Measurements from ENCODE around the gene MMD. TPM values are rescaled to one million over a fixed set of nuclear protein-coding genes. Genes with fewer than 3 reads are reported as not detected.
A peak's percentile ranks its signal among the peaks of the same experiment; 100 is the strongest.

The MMD gene
- total and polyA plus RNA-seq, 2 of the 13 experiments (the other 11 are each of a cell fraction or from before 2014, with no cell fraction given), result 121 to 225 TPM

DNA sequence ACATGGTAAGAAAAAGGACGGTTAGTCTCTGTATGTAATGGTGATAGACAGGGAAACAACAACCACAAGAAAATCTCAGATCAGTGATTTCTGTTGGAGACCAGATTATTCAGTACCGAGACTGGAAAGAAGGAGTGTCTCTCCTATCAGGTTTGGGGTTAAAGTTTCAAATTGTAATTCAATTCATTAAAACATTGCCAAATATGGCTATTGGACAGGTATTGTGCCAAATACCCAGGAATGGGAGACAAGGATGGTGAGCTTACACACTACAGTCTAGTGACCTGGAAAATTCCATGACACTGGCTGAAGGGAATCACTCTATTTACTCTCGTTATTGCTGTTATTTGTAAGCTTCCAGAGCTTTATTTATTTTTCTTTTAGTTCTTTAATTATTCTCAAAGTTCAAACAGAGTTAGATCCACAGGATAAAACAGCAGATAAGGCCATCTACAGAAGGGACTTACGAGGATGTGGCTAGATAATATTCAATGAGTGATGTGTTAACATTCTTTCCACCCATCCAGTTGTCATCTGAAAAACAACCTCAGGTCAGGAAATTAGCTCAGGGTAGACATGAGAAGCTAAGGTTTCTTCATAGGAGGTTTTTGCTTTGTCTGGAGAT lies 25.1 kb upstream of the MMD start (continued):
- TF ChIP-seq SYNCRIP (IDR thresholded peaks at IDR 0.05; ENCODE audit: insufficient read depth, low read depth, low read length) (no peak), HOXD1 (CRISPR knock-in tag; IDR thresholded peaks at IDR 0.05) (peak; percentile 82; the same call in 1 of the 2 replicates), YEATS4 (CRISPR knock-in tag; IDR thresholded peaks at IDR 0.05; ENCODE audit: borderline replicate concordance) (peak; percentile 80), ZNF513 (CRISPR knock-in tag; conservative IDR thresholded peaks at IDR 0.05) (no peak), CENPT (CRISPR knock-in tag; IDR thresholded peaks at IDR 0.05; ENCODE audit: low read depth) (no peak), RARG (CRISPR knock-in tag; IDR thresholded peaks at IDR 0.05; ENCODE audit: low read depth) (0 out of 2 replicates have a peak, but pooled peaks have one; percentile 47), ZNF431 (CRISPR knock-in tag; IDR thresholded peaks at IDR 0.05; ENCODE audit: borderline replicate concordance, low read depth) (no peak), ZKSCAN5 (CRISPR knock-in tag; IDR thresholded peaks at IDR 0.05) (no peak), SOX6 (IDR thresholded peaks at IDR 0.05) (no peak), SOX6 (CRISPR knock-in tag; IDR thresholded peaks at IDR 0.05) (peak; percentile 95), RNF2 (conservative IDR thresholded peaks at IDR 0.05; ENCODE audit: low read depth) (no peak), ZNF629 (CRISPR knock-in tag; conservative IDR thresholded peaks at IDR 0.05) (peak; percentile 38; the same call in 1 of the 2 replicates), MXD4 (CRISPR knock-in tag; IDR thresholded peaks at IDR 0.05) (peak; percentile 48; the same call in 1 of the 2 replicates), HOXA3 (CRISPR knock-in tag; IDR thresholded peaks at IDR 0.05) (peak; percentile 37; the same call in 1 of the 2 replicates), SOX13 (IDR thresholded peaks at IDR 0.05) (peak; percentile 53; the same call in 1 of the 2 replicates), SOX13 (CRISPR knock-in tag; conservative IDR thresholded peaks at IDR 0.05 in 1 of 2, IDR thresholded peaks at IDR 0.05 in 1 of 2) (peak in 1 of 2 experiments; percentile 93; a peak in 3 of 4 replicates), ZMAT3 (CRISPR knock-in tag; conservative IDR thresholded peaks at IDR 0.05) (no peak), ZNF207 (IDR thresholded peaks at IDR 0.05; ENCODE audit: borderline replicate concordance) (no peak)
- TF ChIP-seq, protein P1, sequence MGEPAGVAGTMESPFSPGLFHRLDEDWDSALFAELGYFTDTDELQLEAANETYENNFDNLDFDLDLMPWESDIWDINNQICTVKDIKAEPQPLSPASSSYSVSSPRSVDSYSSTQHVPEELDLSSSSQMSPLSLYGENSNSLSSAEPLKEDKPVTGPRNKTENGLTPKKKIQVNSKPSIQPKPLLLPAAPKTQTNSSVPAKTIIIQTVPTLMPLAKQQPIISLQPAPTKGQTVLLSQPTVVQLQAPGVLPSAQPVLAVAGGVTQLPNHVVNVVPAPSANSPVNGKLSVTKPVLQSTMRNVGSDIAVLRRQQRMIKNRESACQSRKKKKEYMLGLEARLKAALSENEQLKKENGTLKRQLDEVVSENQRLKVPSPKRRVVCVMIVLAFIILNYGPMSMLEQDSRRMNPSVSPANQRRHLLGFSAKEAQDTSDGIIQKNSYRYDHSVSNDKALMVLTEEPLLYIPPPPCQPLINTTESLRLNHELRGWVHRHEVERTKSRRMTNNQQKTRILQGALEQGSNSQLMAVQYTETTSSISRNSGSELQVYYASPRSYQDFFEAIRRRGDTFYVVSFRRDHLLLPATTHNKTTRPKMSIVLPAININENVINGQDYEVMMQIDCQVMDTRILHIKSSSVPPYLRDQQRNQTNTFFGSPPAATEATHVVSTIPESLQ (CRISPR knock-in tag; conservative IDR thresholded peaks at IDR 0.05), result no peak
- TF ChIP-seq, protein P2, sequence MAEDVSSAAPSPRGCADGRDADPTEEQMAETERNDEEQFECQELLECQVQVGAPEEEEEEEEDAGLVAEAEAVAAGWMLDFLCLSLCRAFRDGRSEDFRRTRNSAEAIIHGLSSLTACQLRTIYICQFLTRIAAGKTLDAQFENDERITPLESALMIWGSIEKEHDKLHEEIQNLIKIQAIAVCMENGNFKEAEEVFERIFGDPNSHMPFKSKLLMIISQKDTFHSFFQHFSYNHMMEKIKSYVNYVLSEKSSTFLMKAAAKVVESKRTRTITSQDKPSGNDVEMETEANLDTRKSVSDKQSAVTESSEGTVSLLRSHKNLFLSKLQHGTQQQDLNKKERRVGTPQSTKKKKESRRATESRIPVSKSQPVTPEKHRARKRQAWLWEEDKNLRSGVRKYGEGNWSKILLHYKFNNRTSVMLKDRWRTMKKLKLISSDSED (CRISPR knock-in tag; IDR thresholded peaks at IDR 0.05), result no peak
- TF ChIP-seq, protein P3, sequence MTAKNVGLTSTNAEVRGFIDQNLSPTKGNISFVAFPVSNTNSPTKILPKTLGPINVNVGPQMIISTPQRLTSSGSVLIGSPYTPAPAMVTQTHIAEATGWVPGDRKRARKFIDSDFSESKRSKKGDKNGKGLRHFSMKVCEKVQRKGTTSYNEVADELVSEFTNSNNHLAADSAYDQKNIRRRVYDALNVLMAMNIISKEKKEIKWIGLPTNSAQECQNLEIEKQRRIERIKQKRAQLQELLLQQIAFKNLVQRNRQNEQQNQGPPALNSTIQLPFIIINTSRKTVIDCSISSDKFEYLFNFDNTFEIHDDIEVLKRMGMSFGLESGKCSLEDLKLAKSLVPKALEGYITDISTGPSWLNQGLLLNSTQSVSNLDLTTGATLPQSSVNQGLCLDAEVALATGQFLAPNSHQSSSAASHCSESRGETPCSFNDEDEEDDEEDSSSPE (CRISPR knock-in tag; IDR thresholded peaks at IDR 0.05), result no peak; the same call in 1 of the 2 replicates
- TF ChIP-seq, protein P4, sequence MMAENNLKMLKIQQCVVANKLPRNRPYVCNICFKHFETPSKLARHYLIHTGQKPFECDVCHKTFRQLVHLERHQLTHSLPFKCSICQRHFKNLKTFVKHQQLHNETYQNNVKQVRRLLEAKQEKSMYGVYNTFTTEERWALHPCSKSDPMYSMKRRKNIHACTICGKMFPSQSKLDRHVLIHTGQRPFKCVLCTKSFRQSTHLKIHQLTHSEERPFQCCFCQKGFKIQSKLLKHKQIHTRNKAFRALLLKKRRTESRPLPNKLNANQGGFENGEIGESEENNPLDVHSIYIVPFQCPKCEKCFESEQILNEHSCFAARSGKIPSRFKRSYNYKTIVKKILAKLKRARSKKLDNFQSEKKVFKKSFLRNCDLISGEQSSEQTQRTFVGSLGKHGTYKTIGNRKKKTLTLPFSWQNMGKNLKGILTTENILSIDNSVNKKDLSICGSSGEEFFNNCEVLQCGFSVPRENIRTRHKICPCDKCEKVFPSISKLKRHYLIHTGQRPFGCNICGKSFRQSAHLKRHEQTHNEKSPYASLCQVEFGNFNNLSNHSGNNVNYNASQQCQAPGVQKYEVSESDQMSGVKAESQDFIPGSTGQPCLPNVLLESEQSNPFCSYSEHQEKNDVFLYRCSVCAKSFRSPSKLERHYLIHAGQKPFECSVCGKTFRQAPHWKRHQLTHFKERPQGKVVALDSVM (CRISPR knock-in tag; IDR thresholded peaks at IDR 0.05), result no peak
